ENCODE results near the gene FRMD5.
"Not testable (repeated sequence)": the region's sequence is repeated elsewhere in the genome, so short reads cannot be mapped to it uniquely, and the experiment has no call there.

FRMD5 gene

GRCh38 chr15:43880406-43881194 lies 314.5 kb downstream of the FRMD5 start:
- DNase-seq, result no peak

DNA sequence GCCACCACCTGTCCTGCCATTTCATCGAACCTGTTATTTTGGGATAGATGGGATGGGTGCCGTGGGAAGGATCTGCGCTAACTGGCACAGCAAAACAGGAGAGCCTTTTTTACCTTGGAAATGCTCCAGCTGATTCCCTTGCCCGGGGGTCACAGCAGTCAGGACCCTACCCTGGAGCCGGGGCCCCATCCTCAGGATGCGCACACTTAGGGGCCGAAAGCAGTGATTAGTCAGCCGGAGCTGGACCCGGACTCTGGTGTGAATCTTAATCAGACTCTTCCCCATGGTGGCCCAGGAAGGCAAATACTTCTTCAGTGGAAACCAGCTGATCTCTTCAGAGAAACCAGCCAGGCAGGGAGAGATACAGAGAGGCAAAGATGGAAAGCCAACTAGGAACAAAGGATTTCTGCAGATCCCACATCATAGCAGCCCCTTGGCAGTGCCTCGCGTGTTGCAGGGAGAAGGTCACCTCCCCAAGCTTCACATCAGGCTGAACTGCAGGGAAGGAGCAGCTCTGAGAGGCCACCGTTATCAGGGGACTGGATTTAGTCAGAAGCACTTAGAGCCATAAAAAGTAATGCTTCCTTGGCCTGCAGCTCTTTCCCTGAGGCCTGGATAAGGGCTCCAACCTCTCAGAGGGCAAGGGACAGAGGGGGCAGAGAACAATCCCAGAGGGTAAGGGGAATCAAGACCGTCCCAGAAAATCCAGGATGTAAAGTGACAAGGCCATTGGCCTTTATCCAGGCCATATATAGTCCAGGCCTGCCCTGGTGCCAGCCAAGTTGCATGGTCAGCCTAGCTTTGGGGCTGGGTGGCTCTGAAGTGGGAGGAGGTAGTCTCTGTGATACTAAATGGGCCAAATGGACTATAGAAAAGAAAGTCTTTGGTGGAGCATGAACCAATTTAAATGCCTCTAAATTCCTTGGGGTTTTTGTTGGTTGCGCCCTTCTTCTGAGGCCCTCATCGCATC lies 315.4 kb downstream of the FRMD5 start:
- no peak for DNase-seq

GRCh38 chr15:43878446-43878845 lies 316.6 kb downstream of the FRMD5 start:
- DNase-seq, result no peak

- no peak for DNase-seq
These were observed 317.7 kb downstream of the FRMD5 start for GRCh38 chr15:43877371-43877770.

GRCh38 chr15:43876872-43877271 lies 318.2 kb downstream of the FRMD5 start:
- DNase-seq, result no peak

GRCh38 chr15:43873651-43874050 lies 321.4 kb downstream of the FRMD5 start:
- DNase-seq, result no peak

DNA sequence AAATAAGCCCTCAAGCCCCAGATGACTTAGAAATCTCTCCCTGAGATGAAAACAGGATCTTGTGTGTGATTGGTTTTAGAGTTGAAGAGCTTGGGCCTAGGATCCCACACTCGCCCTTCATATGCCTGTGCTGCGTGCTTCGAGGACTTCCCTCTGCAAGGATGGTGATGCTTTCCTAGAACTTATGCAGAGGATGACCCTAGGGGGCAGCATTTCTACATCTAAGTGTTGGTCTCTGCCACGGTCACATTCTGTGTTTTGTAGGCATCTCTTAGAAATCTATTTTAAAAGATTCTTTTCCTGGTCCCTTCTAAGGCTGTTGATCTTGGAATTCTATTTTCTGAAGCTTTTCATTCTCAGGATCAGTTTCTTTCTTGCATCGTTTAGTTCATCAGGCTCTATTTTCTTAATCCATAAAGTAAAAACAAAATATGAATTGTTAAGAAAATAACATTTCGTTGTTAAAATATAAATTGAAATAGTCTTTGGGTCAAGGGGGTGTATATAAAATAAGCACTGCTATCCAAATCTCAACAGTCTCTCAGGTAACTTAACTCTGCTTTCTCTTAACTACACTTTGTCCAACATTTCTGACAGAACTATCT lies 322.6 kb downstream of the FRMD5 start:
- DNase-seq, result peak; percentile 58

GRCh38 chr15:43871835-43872234 lies 323.2 kb downstream of the FRMD5 start:
- no peak for DNase-seq

DNA sequence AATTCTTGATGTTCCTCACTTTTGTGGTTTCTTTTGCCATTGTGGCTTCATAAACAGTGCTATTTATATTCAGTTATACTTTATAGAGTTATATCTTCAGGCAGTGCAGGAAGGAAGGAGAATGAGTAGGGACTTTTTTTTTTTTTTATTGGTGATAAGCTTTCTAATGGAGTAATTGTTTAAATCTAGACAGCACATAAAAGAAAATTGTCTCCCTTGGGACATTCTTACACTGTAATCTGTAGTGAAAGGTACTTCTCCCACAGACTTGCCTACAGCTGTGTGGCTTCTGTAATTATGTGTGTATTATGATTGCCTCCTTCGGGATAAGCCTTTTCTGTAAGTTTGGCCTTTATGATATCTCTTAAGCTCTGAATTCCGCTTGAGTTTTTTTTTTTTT lies 326.7 kb downstream of the FRMD5 start:
- DNase-seq, result no peak

GRCh38 chr15:43867096-43867495 lies 328.0 kb downstream of the FRMD5 start:
- DNase-seq, result no peak

DNA sequence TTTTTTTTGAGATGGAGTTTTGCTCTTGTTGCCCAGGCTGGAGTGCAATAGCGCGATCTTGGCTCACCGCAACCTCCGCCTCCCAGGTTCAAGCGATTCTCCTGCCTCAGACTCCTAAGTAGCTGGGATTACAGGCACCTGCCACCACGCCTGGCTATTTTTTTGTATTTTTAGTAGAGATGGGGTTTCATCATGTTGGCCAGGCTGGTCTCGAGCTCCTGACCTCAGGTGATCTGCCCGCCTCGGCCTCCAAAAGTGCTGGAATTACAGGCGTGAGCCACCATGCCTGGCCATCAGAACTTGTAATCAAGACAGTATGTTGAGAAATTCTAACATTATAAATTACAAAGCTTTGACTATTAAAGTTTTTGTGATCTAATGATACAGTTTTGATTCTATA lies 328.4 kb downstream of the FRMD5 start:
- DNase-seq, result not testable (repeated sequence)

DNA sequence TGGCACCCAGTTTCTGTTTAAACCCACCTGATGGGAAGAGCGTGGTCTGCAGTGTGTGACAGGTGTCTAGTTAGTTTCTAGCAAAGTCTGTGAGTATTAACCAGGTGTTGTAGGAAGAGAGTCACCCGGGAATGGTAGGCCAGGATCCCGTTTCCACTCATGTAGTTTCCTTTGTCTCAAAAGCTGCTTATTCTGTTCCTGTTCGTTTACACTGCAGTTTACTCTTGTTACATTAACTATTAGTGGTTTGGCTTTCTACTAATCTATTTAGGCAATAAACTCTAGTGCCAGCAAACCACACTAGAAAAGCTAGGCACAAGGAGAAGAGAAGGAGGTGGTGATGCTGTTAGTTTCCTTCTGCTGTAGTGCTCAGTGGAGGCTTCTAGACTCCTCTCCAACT lies 335.5 kb downstream of the FRMD5 start:
- no peak for DNase-seq

DNA sequence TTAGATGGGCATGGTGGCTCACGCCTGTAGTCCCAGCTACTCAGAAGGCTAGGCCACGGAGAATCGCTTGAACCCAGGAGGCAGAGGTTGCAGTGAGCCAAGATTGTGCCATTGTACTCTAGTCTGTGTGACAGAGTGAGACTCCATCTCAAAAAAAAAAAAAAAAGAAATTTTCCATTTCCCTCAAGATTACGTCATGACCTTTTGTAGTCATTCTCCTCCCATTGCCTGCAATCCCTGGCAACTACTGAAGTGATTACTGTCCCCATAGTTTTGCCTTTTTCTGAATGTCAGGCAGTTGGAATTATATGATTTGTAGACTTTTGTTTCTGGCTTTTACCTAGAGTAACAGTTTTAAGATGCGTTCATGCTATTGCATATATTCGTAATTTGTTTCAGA lies 340.3 kb downstream of the FRMD5 start:
- peak; percentile 58 for DNase-seq

- DNase-seq, result no peak
These were observed 342.5 kb downstream of the FRMD5 start for GRCh38 chr15:43852607-43853006.

- DNase-seq, result no peak
These were observed 343.8 kb downstream of the FRMD5 start for GRCh38 chr15:43851251-43851650.

DNA sequence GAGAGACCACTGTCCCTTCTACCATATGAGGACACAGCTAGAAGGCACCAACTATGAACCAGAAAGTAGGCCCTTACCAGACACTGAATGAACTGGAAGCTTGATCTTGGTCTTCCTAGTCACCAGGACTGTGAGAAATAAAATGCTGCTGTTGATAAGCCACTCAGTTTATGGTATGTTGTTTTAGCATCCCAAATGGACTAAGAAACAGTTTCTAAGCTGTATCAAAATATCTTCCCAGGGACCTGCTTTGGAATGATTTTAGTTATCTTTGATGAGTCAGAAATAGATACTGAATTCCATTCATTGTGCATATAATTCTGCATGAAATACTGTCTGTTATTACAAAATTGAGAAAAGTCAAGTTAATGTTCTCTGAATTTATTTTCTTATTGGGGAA lies 349.6 kb downstream of the FRMD5 start:
- no peak for DNase-seq

DNA sequence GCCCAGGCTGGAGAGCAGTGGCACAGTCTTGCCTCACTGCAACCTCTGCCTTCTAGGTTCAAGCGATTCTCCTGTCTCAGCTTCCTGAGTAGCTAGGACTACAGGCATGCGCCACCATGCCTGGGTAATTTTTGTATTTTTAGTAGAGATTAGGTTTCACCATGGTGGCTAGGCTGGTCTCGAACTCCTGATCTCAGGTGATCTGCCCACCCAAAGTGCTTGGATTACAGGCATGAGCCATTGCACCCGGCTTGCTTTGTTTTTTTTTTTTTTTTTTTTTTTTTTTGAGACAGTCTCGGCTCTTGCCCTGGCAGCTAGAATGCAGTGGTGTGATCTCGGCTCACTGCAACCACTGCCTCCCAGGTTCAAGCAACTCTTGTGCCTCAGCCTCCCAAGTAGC lies 362.6 kb downstream of the FRMD5 start:
- not testable (repeated sequence) for DNase-seq

GRCh38 chr15:43831519-43832052 lies 363.5 kb downstream of the FRMD5 start:
- not testable (repeated sequence) for DNase-seq

DNA sequence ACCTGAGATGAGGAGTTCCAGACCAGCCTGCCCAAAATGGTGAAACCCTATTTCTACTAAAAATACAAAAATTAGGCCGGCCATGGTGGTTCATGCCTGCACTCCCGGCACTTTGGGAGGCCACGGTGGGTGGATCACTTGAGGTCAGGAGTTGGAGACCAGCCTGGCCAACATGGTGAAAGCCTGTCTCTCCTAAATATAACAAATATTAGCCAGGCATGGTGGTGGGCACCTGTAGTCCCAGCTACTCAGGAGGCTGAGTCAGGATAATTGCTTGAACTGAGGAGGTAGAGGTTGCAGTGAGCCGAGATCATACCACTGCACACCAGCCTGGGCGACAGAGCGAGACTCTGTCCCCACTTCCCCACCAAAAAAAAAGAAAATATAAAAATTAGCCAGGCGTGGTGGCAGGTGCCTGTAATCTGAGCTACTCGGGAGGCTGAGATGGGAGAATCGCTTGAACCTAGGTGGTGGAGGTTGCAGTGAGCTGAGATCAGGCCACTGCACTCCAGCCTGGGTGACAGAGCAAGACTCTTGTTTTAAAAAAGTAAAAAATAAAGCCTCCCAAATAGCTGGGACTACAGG lies 364.3 kb downstream of the FRMD5 start:
- DNase-seq, result not testable (repeated sequence)

DNA sequence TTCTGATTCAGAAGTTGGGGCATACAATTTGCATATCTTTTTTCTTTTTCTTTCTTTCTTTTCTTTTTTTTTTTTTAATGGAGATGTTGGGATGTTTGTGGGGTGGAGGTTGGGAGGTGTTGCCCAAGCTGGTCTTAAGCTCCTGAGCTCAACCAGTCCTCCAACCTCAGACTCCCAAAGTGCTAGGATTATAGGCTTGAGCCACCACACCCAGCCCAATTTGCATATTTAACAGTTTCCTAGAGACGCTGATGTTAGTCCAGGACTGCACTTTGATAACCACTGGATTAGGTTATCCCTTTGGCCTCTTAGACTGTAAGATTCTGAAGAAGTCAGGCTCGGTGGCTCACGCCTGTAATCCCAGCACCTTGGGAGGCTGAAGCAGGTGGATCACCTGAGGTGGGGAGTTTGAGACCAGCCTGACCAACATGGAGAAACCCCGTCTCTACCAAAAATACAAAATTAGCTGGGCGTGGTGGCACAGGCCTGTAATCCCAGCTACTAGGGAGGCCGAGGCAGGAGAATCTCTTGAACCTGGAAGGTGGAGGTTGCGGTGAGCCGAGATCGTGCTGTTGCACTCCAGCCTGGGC lies 365.0 kb downstream of the FRMD5 start:
- DNase-seq, result not testable (repeated sequence)

DNA sequence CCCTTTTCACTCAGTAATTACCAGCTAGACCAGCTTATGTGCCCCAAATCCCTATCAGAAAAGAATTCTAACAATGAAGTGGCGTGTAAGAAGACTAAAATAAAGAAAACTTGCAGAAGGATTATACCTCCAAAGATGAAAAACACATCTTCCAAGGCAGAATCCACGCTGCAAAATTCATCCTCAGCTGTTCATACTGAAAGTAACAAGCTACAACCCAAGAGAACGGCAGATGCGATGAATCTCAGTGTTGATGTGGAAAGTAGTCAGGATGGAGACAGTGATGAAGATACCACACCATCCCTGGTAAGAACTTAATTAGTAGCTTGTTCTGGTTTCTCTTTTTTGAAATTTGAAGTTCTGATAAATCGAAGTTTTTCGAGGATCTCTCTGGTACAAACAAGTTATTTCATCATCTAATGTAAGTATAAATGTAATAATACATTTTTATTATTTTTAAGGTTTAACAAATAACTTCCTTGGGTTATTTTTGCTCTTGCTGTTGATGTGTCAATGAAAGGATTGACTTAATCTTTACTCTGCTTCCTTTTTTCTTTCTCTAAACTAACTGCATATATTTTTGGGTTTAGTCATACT lies 366.9 kb downstream of the FRMD5 start:
- no peak for DNase-seq

All from suppressor macrophage treated with lipopolysaccharide for 4 hours (primary cell).